8988T (cell line): ENCODE data around the gene CMTR1.
"Not testable (repeated sequence)": the region's sequence is repeated elsewhere in the genome, so short reads cannot be mapped to it uniquely, and the experiment has no call there.

ENCODE experiments used
- DNase-seq: peaks from one replicate; pipeline ENCODE4 v3.0.0; 2011

The CMTR1 gene

GRCh38 chr6:37432916-37433656, at the start of gene CMTR1:
Gene CMTR1 (plus strand): TSS chr6:37433221. CDS start chr6:37435630, 2,409 bp downstream.
- DNase-seq, result peak; percentile 96

GRCh38 chr6:37388578-37388977, 44.4 kb upstream of the CMTR1 start:
- no peak for DNase-seq

- DNase-seq, result no peak
Measured at GRCh38 chr6:37389857-37390256, 43.2 kb upstream of the CMTR1 start.

- no peak for DNase-seq
Measured at GRCh38 chr6:37391120-37391519, 41.9 kb upstream of the CMTR1 start.

- no peak for DNase-seq
Measured at GRCh38 chr6:37392821-37393220, 40.2 kb upstream of the CMTR1 start.

GRCh38 chr6:37393381-37393929, 39.6 kb upstream of the CMTR1 start:
- DNase-seq, result no peak

GRCh38 chr6:37396571-37397180, 36.3 kb upstream of the CMTR1 start:
- no peak for DNase-seq

GRCh38 chr6:37399131-37399530, 33.9 kb upstream of the CMTR1 start:
- DNase-seq, result no peak

GRCh38 chr6:37399795-37400490, 33.1 kb upstream of the CMTR1 start:
- DNase-seq, result no peak

- DNase-seq, result not testable (repeated sequence)
Measured at GRCh38 chr6:37401658-37402057, 31.4 kb upstream of the CMTR1 start.

- no peak for DNase-seq
Measured at GRCh38 chr6:37406726-37407341, 26.2 kb upstream of the CMTR1 start.

- no peak for DNase-seq
Measured at GRCh38 chr6:37407948-37408347, 25.1 kb upstream of the CMTR1 start.

- DNase-seq, result no peak
Measured at GRCh38 chr6:37409501-37409900, 23.5 kb upstream of the CMTR1 start.

- no peak for DNase-seq
Measured at GRCh38 chr6:37417393-37417792, 15.6 kb upstream of the CMTR1 start.

GRCh38 chr6:37418722-37419121, 14.3 kb upstream of the CMTR1 start:
- no peak for DNase-seq

- no peak for DNase-seq
Measured at GRCh38 chr6:37426058-37426944, 6.7 kb upstream of the CMTR1 start.

- no peak for DNase-seq
Measured at GRCh38 chr6:37426945-37427510, 6.0 kb upstream of the CMTR1 start.

GRCh38 chr6:37429352-37429750, 3.7 kb upstream of the CMTR1 start:
- DNase-seq, result no peak

- no peak for DNase-seq
Measured at GRCh38 chr6:37432590-37432915, 468 bp upstream of the CMTR1 start.

- DNase-seq, result no peak
Measured at GRCh38 chr6:37433657-37434271, 743 bp downstream of the CMTR1 start.

GRCh38 chr6:37435373-37435772, 2.4 kb downstream of the CMTR1 start:
- DNase-seq, result no peak

- DNase-seq, result no peak
Measured at GRCh38 chr6:37435816-37436215, 2.8 kb downstream of the CMTR1 start.
